Liver (tissue), 9 donors: ENCODE results near the gene MEGF11. TPM values are rescaled to one million over a fixed set of nuclear protein-coding genes. Genes with fewer than 3 reads are reported as not detected.
A peak's percentile ranks its signal among the peaks of the same experiment; 100 is the strongest.

Experiments
- DNase-seq: peaks from one replicate; pipeline ENCODE4 v3.0.0-alpha.2; 2017; ENCODE audit warnings: low spot score
- H3K27ac ChIP-seq, 2 donors: one replicate each; pipeline ENCODE4 v1.7.0; 2013; ENCODE audit warnings: inconsistent platforms in 2 of 2, low read length in 2 of 2, control low read depth in 1 of 2, low read depth in 1 of 2, mild to moderate bottlenecking in 1 of 2
- H3K27me3 ChIP-seq, 4 donors: one replicate each; pipeline versions ENCODE4 v1.6.1 to v1.7.0; 2013; ENCODE audit warnings: low read length in 3 of 4, inconsistent platforms in 1 of 4, mild to moderate bottlenecking in 1 of 4, moderate library complexity in 1 of 4; ENCODE audit not compliant: control insufficient read depth in 4 of 4, insufficient read depth in 4 of 4
- H3K36me3 ChIP-seq, 4 donors: one replicate each; pipeline versions ENCODE4 v1.6.1 to v1.7.0; 2013; ENCODE audit warnings: low read length in 3 of 4, mild to moderate bottlenecking in 3 of 4, low read depth in 1 of 4, moderate library complexity in 1 of 4; ENCODE audit not compliant: control insufficient read depth in 4 of 4, insufficient read depth in 3 of 4
- H3K4me1 ChIP-seq, 4 donors: one replicate each; pipeline versions ENCODE4 v1.6.1 to v1.7.0; 2013; ENCODE audit warnings: low read length in 3 of 4, mild to moderate bottlenecking in 3 of 4, moderate library complexity in 1 of 4; ENCODE audit not compliant: control insufficient read depth in 4 of 4, insufficient read depth in 4 of 4
- H3K4me3 ChIP-seq, 3 donors: one replicate each; pipeline versions ENCODE4 v1.6.1 to v1.7.0; 2013; ENCODE audit warnings: low read length in 3 of 3, control low read depth in 1 of 3, low read depth in 1 of 3, mild to moderate bottlenecking in 1 of 3
- H3K9ac ChIP-seq, 2 donors: one replicate each; pipeline ENCODE4 v1.7.0; 2013; ENCODE audit warnings: low read length in 2 of 2, mild to moderate bottlenecking in 2 of 2, moderate library complexity in 2 of 2, control low read depth in 1 of 2, low read depth in 1 of 2
- H3K9me3 ChIP-seq, 4 donors: one replicate each; pipeline versions ENCODE4 v1.6.1 to v1.7.0; 2013; ENCODE audit warnings: low read length in 3 of 4; ENCODE audit not compliant: control insufficient read depth in 4 of 4
- CTCF ChIP-seq: fragments of 150-350 bp; IDR thresholded peaks from 2 replicates; pipeline ENCODE4 v1.5.1; 2017; ENCODE audit warnings: improper control_type of control experiment, low read depth, low read length; ENCODE audit not compliant: missing input control
- EGR1 ChIP-seq, 2 donors: IDR thresholded peaks; 2 replicates each; pipeline ENCODE4 v1.6.1; 2016 to 2018; ENCODE audit warnings: antibody characterized with exemption in 2 of 2, low read depth in 2 of 2
- FOXA2 ChIP-seq: IDR thresholded peaks from 2 replicates; pipeline ENCODE4 v1.6.1; 2016; ENCODE audit warnings: antibody characterized with exemption
- HNF4A ChIP-seq, 2 donors: conservative IDR thresholded peaks; 2 replicates each; pipeline ENCODE4 v1.6.1; 2016; ENCODE audit warnings: antibody characterized with exemption in 2 of 2, mild to moderate bottlenecking in 2 of 2
- JUND ChIP-seq, 2 donors: IDR thresholded peaks; 2 replicates each; pipeline ENCODE4 v1.6.1; 2016; ENCODE audit warnings: antibody characterized with exemption in 2 of 2
- MAX ChIP-seq: IDR thresholded peaks from 2 replicates; pipeline ENCODE4 v1.6.1; 2016; ENCODE audit warnings: antibody characterized with exemption
- NR2F2 ChIP-seq: IDR thresholded peaks from 2 replicates; pipeline ENCODE4 v1.6.1; 2016; ENCODE audit warnings: antibody characterized with exemption
- RAD21 ChIP-seq, 2 donors: IDR thresholded peaks; 2 replicates each; pipeline ENCODE4 v1.6.1; 2016; ENCODE audit warnings: antibody characterized with exemption in 2 of 2, mild to moderate bottlenecking in 2 of 2
- RXRA ChIP-seq, 2 donors: IDR thresholded peaks; 2 replicates each; pipeline ENCODE4 v1.6.1; 2017 to 2018; ENCODE audit warnings: antibody characterized with exemption in 2 of 2, mild to moderate bottlenecking in 1 of 2
- TAF1 ChIP-seq: conservative IDR thresholded peaks from 2 replicates; pipeline ENCODE4 v1.6.1; 2016; ENCODE audit warnings: antibody characterized with exemption, mild to moderate bottlenecking
- YY1 ChIP-seq: IDR thresholded peaks from 2 replicates; pipeline ENCODE4 v1.6.1; 2016; ENCODE audit warnings: antibody characterized with exemption, mild to moderate bottlenecking
- WGBS: extraction: QIAGEN DNeasy Blood & Tissue Kit; methylation state at CpG from one replicate; pipeline ENCODE4 v1.1.7; 2013; 5-methylcytosine and 5-hydroxymethylcytosine counted together
- polyA plus RNA-seq, 2 donors: library from polyadenylated mRNA; stranded (reverse) in 1 of 2; unstranded in 1 of 2; fragments of 200-250 nt in 1 of 2; fragments of >200 nt in 1 of 2; fragmentation: Nextera tagmentation in 1 of 2; extraction: Ambion mirVana in 1 of 2; gene quantifications; one replicate each; pipeline versions ENCODE4 v1.2.1 to v1.2.3, GENCODE V29; 2013 to 2015
- total RNA-seq, 2 donors: library from RNA; depleted of rRNA; stranded (reverse); fragments of >200 nt; gene quantifications; one replicate each; pipeline ENCODE4 v1.2.3, GENCODE V29; 2014
- donor health status: healthy.
- donor health status: healthy.
- donor health status: healthy.
- donor health status: healthy.
- donor health status: healthy.

The MEGF11 gene
- total and polyA plus RNA-seq, 4 donors, result under 0.01 to 0.51 (median 0.03) TPM; not detected in 1

GRCh38 chr15:65863106-65863505 lies 390.4 kb downstream of the MEGF11 start:
- no peaks in the 10 kb centered on the region for H3K9me3 ChIP-seq
- H3K9ac ChIP-seq, result no peak overlapping the region
- H3K4me1 ChIP-seq, result no peaks in the 10 kb centered on the region
- DNase-seq, result no peak
- no peak overlapping the region for H3K27ac ChIP-seq
- H3K27me3 ChIP-seq, result no peaks in the 10 kb centered on the region
- no peak for TF ChIP-seq TAF1
- no peak for TF ChIP-seq RXRA (IDR thresholded peaks at IDR 0.05)
- TF ChIP-seq EGR1 (IDR thresholded peaks at IDR 0.05; ENCODE audit: low read depth in 2 of 2), result no peak
- no peak for TF ChIP-seq CTCF
- no peak for TF ChIP-seq JUND (IDR thresholded peaks at IDR 0.05)
- no peak for TF ChIP-seq NR2F2
- no peak for TF ChIP-seq YY1
- no peaks in the 10 kb centered on the region for H3K36me3 ChIP-seq
- WGBS, result 95% methylated on average over 6 of the region's 6 CpGs
- H3K4me3 ChIP-seq, result no peak overlapping the region

GRCh38 chr15:65862682-65863081 lies 390.9 kb downstream of the MEGF11 start:
- no peak for TF ChIP-seq MAX
- peak; percentile 23 for TF ChIP-seq CTCF
- TF ChIP-seq HNF4A (conservative IDR thresholded peaks at IDR 0.05), result no peak
- TF ChIP-seq RAD21 (IDR thresholded peaks at IDR 0.05), result peak in 1 of 2 donors; percentile 58
- no peaks in the 10 kb centered on the region for H3K4me1 ChIP-seq
- WGBS, result 36% methylated on average over 1 of the region's 1 CpG
- no peak overlapping the region for H3K9ac ChIP-seq
- no peaks in the 10 kb centered on the region for H3K9me3 ChIP-seq
- peak; percentile 42 for DNase-seq
- no peak overlapping the region for H3K4me3 ChIP-seq
- H3K36me3 ChIP-seq, result no peaks in the 10 kb centered on the region
- H3K27me3 ChIP-seq, result no peaks in the 10 kb centered on the region
- no peak overlapping the region for H3K27ac ChIP-seq

- no peak overlapping the region for H3K4me3 ChIP-seq
- no peak overlapping the region for H3K9ac ChIP-seq
- DNase-seq, result no peak
- no peaks in the 10 kb centered on the region for H3K9me3 ChIP-seq
- peaks cover 0 to 2% (median 0%) of the 10 kb centered on the region in 4 donors for H3K4me1 ChIP-seq
- H3K27ac ChIP-seq, result no peak overlapping the region
- TF ChIP-seq CTCF (no peak), RAD21 (IDR thresholded peaks at IDR 0.05) (no peak), EGR1 (IDR thresholded peaks at IDR 0.05; ENCODE audit: low read depth in 2 of 2) (no peak), FOXA2 (no peak), MAX (no peak)
- H3K27me3 ChIP-seq, result no peaks in the 10 kb centered on the region
- no peaks in the 10 kb centered on the region for H3K36me3 ChIP-seq
- 91% methylated on average over 5 of the region's 5 CpGs for WGBS
Measured at GRCh38 chr15:65857718-65858402, 395.7 kb downstream of the MEGF11 start.
